Measurements from ENCODE around the gene TM2D3.

Gene TM2D3

DNA sequence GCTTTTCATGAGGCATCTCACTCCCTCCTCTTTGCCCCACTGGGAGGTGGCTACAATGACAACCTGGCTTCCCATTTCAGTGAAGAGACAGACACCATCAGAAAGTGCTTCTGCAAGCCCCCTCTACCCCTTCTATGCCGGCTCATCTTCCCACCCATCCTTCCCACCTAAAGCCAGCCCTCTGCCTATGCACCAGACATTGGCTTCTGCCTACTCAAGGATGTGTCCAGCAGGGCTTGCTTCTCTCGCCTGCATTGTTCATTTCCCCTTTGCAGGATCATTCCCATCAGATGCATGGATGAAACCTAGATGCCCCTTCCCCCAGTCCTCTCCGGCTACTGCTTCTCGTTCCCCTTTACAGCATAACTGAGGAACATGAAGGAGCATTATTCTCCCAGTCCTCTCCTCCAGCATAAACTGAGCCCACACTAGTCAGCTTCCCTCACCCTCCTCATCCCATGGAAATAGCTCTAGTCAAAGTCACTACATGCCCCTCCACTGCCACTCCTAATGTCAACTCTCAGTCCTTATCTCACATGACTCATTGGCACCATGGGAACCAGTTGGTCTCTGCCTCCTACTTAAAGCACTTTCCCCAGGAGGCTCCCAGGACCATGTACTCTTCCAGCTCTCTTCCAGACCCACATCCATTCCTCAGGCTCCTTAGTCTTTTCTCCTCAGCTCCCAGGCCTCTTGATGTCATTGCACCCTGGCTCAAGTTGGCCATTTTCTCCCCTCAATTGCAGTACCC lies 47.9 kb downstream of the TM2D3 start:
- no peak for DNase-seq (ENCODE audit: low read depth in 2 of 2)

DNA sequence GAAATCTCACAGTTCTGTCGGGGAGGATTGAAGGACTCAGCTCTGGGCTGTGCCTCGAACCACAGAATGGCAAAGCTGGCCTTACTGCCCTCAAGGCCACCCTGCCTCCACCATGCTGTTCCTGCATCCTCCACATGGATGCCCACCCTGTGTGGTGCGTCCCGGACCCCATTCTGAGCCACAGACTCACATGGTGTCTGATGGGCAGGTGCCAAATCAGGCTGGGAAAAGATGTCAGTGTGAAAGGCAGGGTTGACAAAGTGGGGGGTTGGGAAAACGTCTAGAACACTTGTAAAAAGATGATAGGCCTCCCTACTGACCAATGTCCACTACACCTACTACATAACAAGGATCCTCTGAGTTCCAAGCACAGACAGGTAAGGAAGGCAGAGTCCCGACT lies 49.4 kb downstream of the TM2D3 start:
- no peak for DNase-seq (ENCODE audit: low read depth in 2 of 2)

DNA sequence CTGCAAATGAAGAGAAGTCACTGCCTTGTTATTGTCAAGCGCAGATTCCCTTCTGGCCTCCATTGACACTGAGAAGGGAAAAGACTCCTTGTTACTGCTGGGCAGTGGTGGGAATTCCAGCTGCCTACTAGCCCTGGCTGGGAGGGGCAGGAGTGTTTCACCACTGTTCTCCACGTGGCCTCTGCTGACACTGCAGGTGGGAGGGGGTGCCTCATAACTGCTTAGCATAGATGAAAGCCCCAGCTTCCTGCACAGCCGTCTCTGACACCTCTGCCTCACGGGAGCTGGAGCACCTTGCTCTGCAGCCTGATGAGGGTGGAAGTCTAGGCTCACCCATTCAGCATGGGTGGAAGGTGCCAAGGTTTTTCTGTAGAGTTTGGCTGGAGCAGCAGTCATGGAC lies 52.1 kb downstream of the TM2D3 start:
- no peak for DNase-seq (ENCODE audit: low read depth in 2 of 2)

DNA sequence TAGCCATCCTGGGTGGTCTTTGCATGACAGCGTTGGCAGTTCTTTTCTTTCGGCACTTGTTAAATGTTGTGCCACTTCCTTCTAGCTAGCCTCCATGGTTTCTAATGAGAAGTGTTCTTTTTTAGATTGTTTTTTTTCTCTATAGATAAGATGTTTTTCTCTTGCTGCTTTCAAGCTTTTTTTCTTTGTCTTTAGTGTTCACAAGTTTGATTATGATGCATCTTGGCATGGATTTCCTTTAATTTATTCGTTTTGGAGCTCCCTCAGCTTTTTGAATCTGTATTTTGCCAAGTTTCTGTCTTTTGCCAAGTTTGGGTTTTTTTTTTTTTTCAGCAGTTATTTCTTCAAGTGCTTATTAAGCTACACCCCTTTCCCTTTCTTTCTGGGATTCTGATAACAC lies 53.1 kb downstream of the TM2D3 start:
- no peak for DNase-seq (ENCODE audit: low read depth in 2 of 2)

DNA sequence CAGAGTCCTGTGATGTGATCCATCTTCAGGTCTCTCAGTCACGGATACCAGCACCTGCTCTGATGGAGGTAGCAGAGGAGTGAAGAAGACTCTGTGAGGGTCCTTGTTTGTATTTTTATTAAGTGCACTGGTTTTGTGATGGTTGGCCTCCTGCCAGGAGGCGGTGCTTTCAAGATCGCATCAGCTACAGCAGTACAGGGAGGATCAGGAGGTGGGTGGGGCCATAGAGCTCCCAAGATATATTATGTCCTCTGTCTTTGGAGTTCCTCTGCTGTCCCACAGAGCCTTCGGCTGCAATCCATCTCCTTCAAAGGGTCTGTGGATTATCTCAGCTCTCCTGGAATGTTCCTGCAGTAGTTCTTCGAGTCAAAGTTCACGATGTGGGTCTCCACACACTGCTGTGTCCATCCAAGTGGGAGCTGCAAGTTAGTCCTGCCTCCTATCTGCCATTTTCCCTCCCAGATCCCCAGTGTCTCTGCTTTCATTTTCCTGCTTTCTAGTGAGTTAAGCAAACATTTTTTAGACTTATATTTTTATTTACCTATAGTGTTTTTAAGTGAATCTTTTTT lies 54.7 kb downstream of the TM2D3 start:
- no peak for DNase-seq (ENCODE audit: low read depth in 2 of 2)

DNA sequence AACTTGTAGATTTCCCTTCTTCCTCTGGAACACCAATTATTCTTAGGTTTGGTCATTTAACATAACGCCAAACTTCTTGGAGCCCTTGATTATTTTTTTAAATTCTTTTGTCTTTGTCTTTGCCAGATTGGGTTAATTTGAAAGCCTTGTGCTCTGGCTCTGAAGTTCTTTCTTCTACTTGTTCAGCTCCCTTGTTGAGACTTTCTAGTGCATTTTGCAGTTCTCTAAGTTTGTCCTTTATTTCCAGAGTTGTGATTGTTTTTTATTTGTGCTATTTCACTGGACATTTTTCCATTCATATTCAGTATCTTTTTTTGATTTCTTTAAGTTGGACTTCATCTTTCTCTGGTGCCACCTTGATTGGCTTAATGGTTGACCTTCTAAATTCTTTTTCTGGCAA lies 55.5 kb downstream of the TM2D3 start:
- DNase-seq (ENCODE audit: low read depth in 2 of 2): no peak
